ENCODE results near the gene HNRNPF.
"Not testable (repeated sequence)": the region's sequence is repeated elsewhere in the genome, so short reads cannot be mapped to it uniquely, and the experiment has no call there.

HNRNPF gene

GRCh38 chr10:43396061-43396927 lies 12.7 kb downstream of the HNRNPF start:
- DNase-seq, result peak; percentile 78

- peak; percentile 44 for DNase-seq
Measured at GRCh38 chr10:43395571-43396060, 13.4 kb downstream of the HNRNPF start.

- DNase-seq, result no peak
Measured at GRCh38 chr10:43394868-43395267, 14.1 kb downstream of the HNRNPF start.

- DNase-seq, result no peak
Measured at GRCh38 chr10:43393606-43394360, 15.2 kb downstream of the HNRNPF start.

GRCh38 chr10:43393186-43393585 lies 15.8 kb downstream of the HNRNPF start:
- DNase-seq, result not testable (repeated sequence)

GRCh38 chr10:43392748-43393147 lies 16.2 kb downstream of the HNRNPF start:
- DNase-seq, result no peak

GRCh38 chr10:43391496-43391895 lies 17.5 kb downstream of the HNRNPF start:
- DNase-seq, result no peak

GRCh38 chr10:43390759-43391158 lies 18.2 kb downstream of the HNRNPF start:
- peak; percentile 53 for DNase-seq

- no peak for DNase-seq
Measured at GRCh38 chr10:43390333-43390732, 18.7 kb downstream of the HNRNPF start.

GRCh38 chr10:43389867-43390266 lies 19.1 kb downstream of the HNRNPF start:
- no peak for DNase-seq

- DNase-seq, result no peak
Measured at GRCh38 chr10:43387678-43388032, 21.3 kb downstream of the HNRNPF start.

GRCh38 chr10:43386981-43387677 lies 21.9 kb downstream of the HNRNPF start:
- no peak for DNase-seq

GRCh38 chr10:43386549-43386948 lies 22.4 kb downstream of the HNRNPF start:
- DNase-seq, result no peak

GRCh38 chr10:43385412-43386004 lies 23.5 kb downstream of the HNRNPF start:
- DNase-seq, result no peak

- DNase-seq, result no peak
Measured at GRCh38 chr10:43384252-43385221, 24.4 kb downstream of the HNRNPF start.

GRCh38 chr10:43383204-43383971 lies 25.6 kb downstream of the HNRNPF start:
- DNase-seq, result no peak

- no peak for DNase-seq
Measured at GRCh38 chr10:43380610-43381222, 28.3 kb downstream of the HNRNPF start.

GRCh38 chr10:43377424-43377883 lies 31.5 kb downstream of the HNRNPF start:
- no peak for DNase-seq

- no peak for DNase-seq
Measured at GRCh38 chr10:43376828-43377423, 32.1 kb downstream of the HNRNPF start.

Data from CD4-positive, alpha-beta T cell treated with Interleukin-21 for 1 hour (primary cell).